Measurements from ENCODE around the gene TBC1D17.
"Not testable (repeated sequence)": the region's sequence is repeated elsewhere in the genome, so short reads cannot be mapped to it uniquely, and the experiment has no call there.

TBC1D17 gene

DNA sequence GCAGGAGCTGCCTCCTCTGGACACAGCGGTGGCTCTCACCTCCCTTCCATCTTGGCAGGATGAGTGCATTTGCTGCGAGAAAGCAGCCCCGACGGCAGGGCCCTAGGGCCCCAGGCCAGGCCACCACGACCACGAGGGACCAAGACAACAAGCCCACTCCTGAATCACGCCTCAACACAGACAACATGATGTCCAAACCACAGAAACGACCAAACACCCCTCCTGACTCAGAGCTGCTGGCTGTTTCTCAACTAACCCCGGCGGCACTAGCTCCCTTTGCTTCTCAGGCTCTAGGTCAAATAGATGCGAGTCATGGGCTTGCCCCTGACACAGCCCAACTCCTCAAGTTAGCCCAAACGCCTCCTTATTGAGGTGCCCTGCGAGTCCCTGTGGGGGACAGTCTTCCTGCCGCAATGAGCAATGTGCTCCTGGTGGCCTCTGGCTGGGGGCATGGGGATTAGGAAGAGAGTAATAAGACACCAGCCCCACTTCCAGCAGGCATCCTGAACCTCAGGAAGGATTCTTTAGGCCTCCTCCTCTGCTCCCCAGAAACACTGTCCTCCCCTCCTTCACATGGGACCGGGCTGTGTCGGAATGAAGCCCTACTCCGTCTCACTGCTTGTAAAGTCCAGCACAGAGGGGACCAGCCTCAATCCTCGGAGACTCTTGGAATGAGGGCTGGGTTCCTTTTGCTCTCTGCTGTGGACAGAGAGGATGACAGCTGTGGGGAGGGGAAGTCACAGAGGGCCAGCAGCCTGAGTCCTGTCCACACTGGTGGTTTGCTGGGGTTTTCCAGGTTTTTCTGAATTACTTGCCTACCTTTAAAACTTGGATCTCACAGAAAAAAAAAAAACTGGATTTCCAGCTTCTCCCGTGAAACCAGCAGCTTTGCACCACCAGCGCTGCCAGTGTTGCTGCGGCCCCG is 44.6 kb downstream of the TBC1D17 start:
- no peak for DNase-seq (ENCODE audit: low read depth)

- no peak for DNase-seq (ENCODE audit: low read depth)
These were observed 45.8 kb downstream of the TBC1D17 start for GRCh38 chr19:49923055-49924003.

GRCh38 chr19:49924004-49924880 is 46.7 kb downstream of the TBC1D17 start:
- no peak for DNase-seq (ENCODE audit: low read depth)

- DNase-seq (ENCODE audit: low read depth): not testable (repeated sequence)
These were observed 47.3 kb downstream of the TBC1D17 start for GRCh38 chr19:49924881-49925210.

DNA sequence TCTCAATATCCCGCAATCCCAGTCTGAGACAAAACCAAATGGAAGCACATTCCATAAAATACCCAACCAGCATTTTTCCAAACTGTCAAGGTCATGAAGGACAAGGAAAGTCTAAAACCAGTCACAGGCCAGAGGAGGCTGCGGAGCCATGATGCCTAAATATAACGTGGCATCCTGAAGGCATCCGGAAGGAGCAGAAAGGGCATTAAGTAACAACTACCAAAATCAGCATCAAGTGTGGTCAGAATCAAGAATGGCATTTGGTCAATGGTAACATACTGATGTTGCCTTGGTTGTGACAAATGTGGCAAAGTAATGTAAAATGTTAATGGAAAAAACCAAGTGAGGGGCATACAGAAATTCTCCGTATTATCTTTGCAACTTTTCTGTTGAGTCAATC is 48.0 kb downstream of the TBC1D17 start:
- no peak for DNase-seq (ENCODE audit: low read depth)

- no peak for DNase-seq (ENCODE audit: low read depth)
These were observed 49.0 kb downstream of the TBC1D17 start for GRCh38 chr19:49926515-49926914.

- no peak for DNase-seq (ENCODE audit: low read depth)
These were observed 50.2 kb downstream of the TBC1D17 start for GRCh38 chr19:49927526-49928264.

- peak; percentile 88 for DNase-seq (ENCODE audit: low read depth)
These were observed 51.7 kb downstream of the TBC1D17 start, which contains the start of the genes ATF5 and NUP62 for GRCh38 chr19:49929121-49929610. Gene ATF5, plus strand, starts transcription at chr19:49929205. Its CDS starts 1,646 bp downstream, at chr19:49930851. Gene NUP62, minus strand, starts transcription at chr19:49929504. Its CDS starts 19,697 bp downstream, at chr19:49909807.

DNA sequence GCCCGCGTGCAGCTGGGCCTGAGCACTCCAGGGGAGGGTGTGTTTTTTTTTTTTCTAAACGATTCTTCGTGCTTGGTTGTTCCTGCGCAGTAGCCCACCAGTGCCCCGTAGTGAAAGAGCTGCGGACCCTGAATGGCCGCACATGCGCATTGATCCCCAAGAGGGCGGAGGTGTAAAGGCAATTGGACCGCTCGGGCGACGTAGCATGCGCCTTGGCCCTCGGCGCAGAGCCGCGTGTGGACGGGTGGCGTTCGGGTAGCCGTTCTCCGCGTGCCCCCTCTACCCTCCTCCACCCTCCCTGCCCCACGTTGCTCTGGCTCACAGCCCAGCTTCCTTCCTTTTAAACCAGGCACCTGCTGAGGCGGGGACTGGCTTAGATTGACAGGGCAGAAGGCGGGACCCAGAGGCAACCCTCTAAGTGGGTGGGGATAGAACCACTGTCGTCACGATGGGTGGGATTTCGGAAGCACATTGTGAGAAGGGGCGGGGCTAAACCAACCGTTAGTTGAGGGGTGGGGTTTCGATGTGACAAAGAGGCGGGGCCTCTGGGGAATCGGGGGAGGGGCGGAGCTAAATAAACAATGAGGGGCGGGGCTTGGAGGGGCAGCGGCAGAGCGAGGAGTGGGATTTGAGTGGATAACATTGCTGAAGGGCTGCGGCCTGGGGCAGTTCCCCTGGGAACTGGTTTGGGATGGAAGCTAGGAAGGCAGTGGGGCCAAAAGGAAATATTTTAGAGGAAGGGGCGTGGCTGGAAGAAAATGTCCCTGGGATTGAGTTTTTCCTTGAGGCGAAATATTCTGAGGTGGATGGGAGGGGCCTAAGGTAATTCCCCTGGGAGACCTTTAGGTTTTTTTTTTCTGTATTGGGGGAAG is 52.3 kb downstream of the TBC1D17 start:
- peak; percentile 84 for DNase-seq (ENCODE audit: low read depth)

DNA sequence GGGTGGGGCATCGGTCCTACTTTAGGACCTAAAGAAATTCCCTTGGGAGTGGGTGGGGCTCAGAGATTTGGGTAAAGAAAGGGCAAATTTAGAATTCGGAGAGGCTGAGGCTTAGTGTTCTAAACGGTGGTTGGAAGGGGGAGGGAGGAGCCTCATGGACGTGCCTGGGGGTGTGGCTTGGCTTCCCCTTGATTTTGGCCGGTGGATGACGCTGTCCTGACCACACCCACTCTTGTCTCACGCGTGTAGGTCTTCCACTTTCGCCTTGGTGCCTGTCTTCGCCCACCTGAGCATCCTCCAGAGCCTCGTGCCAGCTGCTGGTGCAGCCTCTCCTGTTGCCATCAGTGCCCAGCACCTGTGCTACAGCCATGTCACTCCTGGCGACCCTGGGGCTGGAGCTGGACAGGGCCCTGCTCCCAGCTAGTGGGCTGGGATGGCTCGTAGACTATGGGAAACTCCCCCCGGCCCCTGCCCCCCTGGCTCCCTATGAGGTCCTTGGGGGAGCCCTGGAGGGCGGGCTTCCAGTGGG is 53.0 kb downstream of the TBC1D17 start:
- DNase-seq (ENCODE audit: low read depth): no peak

DNA sequence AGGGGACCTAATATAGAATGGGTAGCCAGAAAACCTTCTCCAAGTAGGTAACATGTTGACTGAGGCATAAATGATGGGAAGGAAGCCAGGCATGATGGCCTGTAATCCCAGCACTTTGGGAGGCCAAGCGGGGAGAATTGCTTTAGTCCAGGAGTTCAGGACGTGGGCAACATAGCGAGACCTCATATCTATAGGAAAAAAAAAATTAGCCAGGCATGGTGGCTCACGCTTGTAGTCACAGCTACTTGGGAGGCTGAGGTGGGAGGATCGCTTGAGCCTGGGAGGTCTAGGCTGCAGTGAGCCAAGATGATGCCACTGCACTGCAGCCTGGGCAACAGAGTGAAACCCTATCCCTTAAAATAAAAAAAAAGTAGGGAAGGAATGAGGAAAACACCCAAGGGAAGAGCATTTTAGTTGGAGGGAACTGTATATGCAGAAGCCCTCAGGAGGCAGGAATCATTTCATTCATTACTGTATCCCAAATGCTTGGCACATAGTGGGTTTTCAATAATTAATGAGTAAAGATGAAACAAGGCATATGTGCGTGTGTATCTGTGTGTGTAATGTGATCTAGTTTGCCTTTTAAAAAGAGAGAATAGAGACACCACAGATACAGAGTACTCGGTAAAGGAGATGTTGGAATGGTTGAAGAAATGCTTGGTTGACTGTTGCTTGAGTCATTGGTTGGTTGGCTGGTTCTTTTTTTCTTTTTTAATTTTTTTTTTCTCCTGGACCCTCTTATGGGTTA is 54.0 kb downstream of the TBC1D17 start:
- no peak for DNase-seq (ENCODE audit: low read depth)

DNA sequence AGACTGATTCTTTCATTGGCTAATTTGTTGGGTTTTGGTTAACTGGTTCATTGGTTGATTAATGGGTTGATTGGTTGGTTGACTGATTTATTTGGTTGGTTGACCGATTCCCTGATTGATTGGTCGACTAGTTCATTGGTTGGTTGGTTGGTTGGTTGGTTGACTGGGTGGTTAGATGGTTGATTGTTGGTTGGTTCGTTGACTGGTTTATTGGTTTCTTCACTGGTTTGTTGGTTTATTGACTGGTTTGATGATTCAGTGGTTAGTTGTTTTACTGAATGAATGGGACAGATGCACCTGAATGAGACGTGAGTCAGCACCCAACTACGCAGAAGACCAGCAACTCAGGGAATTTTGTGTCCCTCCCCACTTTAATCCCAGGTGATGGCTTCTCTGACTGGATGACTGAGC is 54.5 kb downstream of the TBC1D17 start:
- DNase-seq (ENCODE audit: low read depth): no peak

DNA sequence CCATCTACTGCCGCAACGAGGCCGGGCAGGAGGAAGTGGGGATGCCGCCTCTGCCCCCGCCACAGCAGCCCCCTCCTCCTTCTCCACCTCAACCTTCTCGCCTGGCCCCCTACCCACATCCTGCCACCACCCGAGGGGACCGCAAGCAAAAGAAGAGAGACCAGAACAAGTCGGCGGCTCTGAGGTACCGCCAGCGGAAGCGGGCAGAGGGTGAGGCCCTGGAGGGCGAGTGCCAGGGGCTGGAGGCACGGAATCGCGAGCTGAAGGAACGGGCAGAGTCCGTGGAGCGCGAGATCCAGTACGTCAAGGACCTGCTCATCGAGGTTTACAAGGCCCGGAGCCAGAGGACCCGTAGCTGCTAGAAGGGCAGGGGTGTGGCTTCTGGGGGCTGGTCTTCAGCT is 55.2 kb downstream of the TBC1D17 start:
- no peak for DNase-seq (ENCODE audit: low read depth)

DNA sequence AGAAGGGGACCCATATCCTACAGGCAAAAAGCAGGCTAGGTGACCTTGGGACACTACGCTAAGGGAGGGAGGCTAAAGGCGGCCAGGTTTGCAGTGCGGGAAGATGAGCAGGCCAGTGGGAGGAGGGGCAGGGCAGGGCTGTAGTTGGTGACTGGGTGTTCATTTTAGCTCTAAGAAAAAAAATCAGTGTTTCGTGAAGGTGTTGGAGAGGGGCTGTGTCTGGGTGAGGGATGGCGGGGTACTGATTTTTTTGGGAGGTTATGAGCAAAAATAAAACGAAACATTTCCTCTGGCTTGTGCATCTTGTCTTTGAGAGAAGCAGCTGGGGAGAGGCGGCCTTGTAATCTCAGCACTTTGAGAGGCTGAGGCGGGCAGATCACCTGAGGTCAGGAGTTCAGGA is 56.1 kb downstream of the TBC1D17 start:
- no peak for DNase-seq (ENCODE audit: low read depth)

- no peak for DNase-seq (ENCODE audit: low read depth)
These were observed 59.0 kb downstream of the TBC1D17 start for GRCh38 chr19:49936549-49936948.

GRCh38 chr19:49937750-49938381 is 60.4 kb downstream of the TBC1D17 start:
- peak; percentile 65 for DNase-seq (ENCODE audit: low read depth)

Measured in stimulated activated CD8-positive, alpha-beta memory T cell treated with anti-CD3 and anti-CD28 coated beads, Interleukin-15, amount 100 ng/mL, for 1 hour (primary cell).